MCF 10A (cell line): ENCODE data around the gene CYYR1. TPM values are rescaled to one million over a fixed set of nuclear protein-coding genes. Genes with fewer than 3 reads are reported as not detected.
A peak's percentile ranks its signal among the peaks of the same experiment; 100 is the strongest.

Experiments used
- BruUV-seq: library from RNA; stranded (reverse); fragments of 400-500 nt; replicated peaks from 2 replicates; lab custom pipeline; 2021; lab: Mats Ljungman, UMichigan
- CTCF ChIA-PET: fragments of 300-600 bp; sonication (Branson Sonifier 250); formaldehyde crosslinking; extraction: SDS; loops from one replicate; lab custom pipeline; 2021; ENCODE audit warnings: antibody characterized with exemption, inconsistent platforms; lab: Yijun Ruan, JAX
- POLR2A ChIA-PET: fragments of 300-600, 350-650 bp; sonication (Branson Sonifier 250); formaldehyde crosslinking; extraction: SDS; loops from one replicate; lab custom pipeline; 2020; ENCODE audit warnings: antibody characterized with exemption, inconsistent platforms; lab: Yijun Ruan, JAX
- DNase-seq: peaks from one replicate; pipeline ENCODE4 v3.0.0-alpha.2; 2018; ENCODE audit not compliant: unreplicated experiment
- H3K27ac Mint-ChIP-seq: one replicate; pipeline ENCODE4 v1.8.0; 2022; ENCODE audit warnings: mild to moderate bottlenecking, low read depth, mixed read lengths; ENCODE audit not compliant: unreplicated experiment
- H3K27me3 Mint-ChIP-seq: one replicate; pipeline ENCODE4 v1.8.0; 2022; ENCODE audit warnings: mixed read lengths; ENCODE audit not compliant: insufficient read depth, unreplicated experiment
- H3K36me3 Mint-ChIP-seq: one replicate; pipeline ENCODE4 v1.8.0; 2022; ENCODE audit warnings: mild to moderate bottlenecking, moderate library complexity, mixed read lengths; ENCODE audit not compliant: insufficient read depth, unreplicated experiment
- H3K4me1 Mint-ChIP-seq: one replicate; pipeline ENCODE4 v1.8.0; 2022; ENCODE audit warnings: mixed read lengths; ENCODE audit not compliant: insufficient read depth, unreplicated experiment
- H3K4me3 Mint-ChIP-seq: one replicate; pipeline ENCODE4 v1.8.0; 2022; ENCODE audit warnings: mild to moderate bottlenecking, moderate library complexity, mixed read lengths; ENCODE audit not compliant: unreplicated experiment
- H3K9me3 Mint-ChIP-seq: one replicate; pipeline ENCODE4 v1.8.0; 2022; ENCODE audit warnings: mixed read lengths; ENCODE audit not compliant: unreplicated experiment
- CTCF ChIP-seq: fragments of 200-600 bp; IDR thresholded peaks from one replicate; pipeline ENCODE4 v1.8.0; 2022; ENCODE audit warnings: antibody characterized with exemption, mild to moderate bottlenecking; ENCODE audit not compliant: unreplicated experiment
- intact Hi-C: fragments of 100-400 bp; cut with micrococcal nuclease; formaldehyde crosslinking; loops from 2 replicates; pipeline ENCODE4 v1.14.1; 2022
- total RNA-seq: library from RNA; stranded (reverse); gene quantifications from 2 replicates; pipeline ENCODE4 v1.2.3, GENCODE V29; 2022

Gene CYYR1
- total RNA-seq, 1 experiment from 2014 or later, result not detected

- no peaks in the 10 kb centered on the region for H3K27me3 Mint-ChIP-seq
- ChIA-PET CTCF (no interaction called here), POLR2A (interaction anchor here (0.7 kb wide), 1 partner anchor 10 kb away, joined by 3 read pairs; no protein-coding TSS in a partner anchor)
- peaks cover 3% of the 10 kb centered on the region for H3K4me1 Mint-ChIP-seq
- DNase-seq, result no peak
- H3K36me3 Mint-ChIP-seq, result no peaks in the 10 kb centered on the region
- H3K27ac Mint-ChIP-seq, result no peak overlapping the region
- no peak overlapping the region for H3K4me3 Mint-ChIP-seq
- no TSS peak for BruUV-seq
- no peak for TF ChIP-seq CTCF
- no peaks in the 10 kb centered on the region for H3K9me3 Mint-ChIP-seq
- intact Hi-C loops, result no loop called here
These were observed 129.2 kb downstream of the CYYR1 start for GRCh38 chr21:26443867-26444266.

GRCh38 chr21:26443291-26443690, 129.8 kb downstream of the CYYR1 start:
- Mint-ChIP-seq H3K9me3 (no peaks in the 10 kb centered on the region), H3K4me3 (no peak overlapping the region), H3K4me1 (no peaks in the 10 kb centered on the region), H3K27ac (no peak overlapping the region), H3K27me3 (no peaks in the 10 kb centered on the region), H3K36me3 (no peaks in the 10 kb centered on the region)
- TF ChIP-seq CTCF, result no peak
- CTCF ChIA-PET, result no interaction called here
- POLR2A ChIA-PET, result interaction anchor here (1.6 kb wide), 1 partner anchor 37 kb away, joined by 5 read pairs; no protein-coding TSS in a partner anchor
- DNase-seq, result no peak
- intact Hi-C loops, result no loop called here
- no TSS peak for BruUV-seq

- Mint-ChIP-seq H3K27ac (peak overlapping the region; percentile 47), H3K4me3 (no peak overlapping the region), H3K9me3 (no peaks in the 10 kb centered on the region), H3K4me1 (no peaks in the 10 kb centered on the region), H3K27me3 (no peaks in the 10 kb centered on the region), H3K36me3 (no peaks in the 10 kb centered on the region)
- BruUV-seq, result no TSS peak
- no peak for DNase-seq
- ChIA-PET CTCF (no interaction called here), POLR2A (interaction anchor here (1.0 kb wide), 1 partner anchor 52 kb away, joined by 4 read pairs; no protein-coding TSS in a partner anchor)
- no peak for TF ChIP-seq CTCF
- intact Hi-C loops, result no loop called here
These were observed 131.9 kb downstream of the CYYR1 start for GRCh38 chr21:26441149-26441548.

- no TSS peak for BruUV-seq
- no peak overlapping the region for H3K4me3 Mint-ChIP-seq
- CTCF ChIA-PET, result no interaction called here
These were observed 134.1 kb downstream of the CYYR1 start for GRCh38 chr21:26438976-26439375.

More at GRCh38 chr21:26438976-26439375, 134.1 kb downstream of the CYYR1 start:
- Mint-ChIP-seq H3K4me1 (no peaks in the 10 kb centered on the region), H3K9me3 (no peaks in the 10 kb centered on the region), H3K27ac (no peak overlapping the region), H3K36me3 (no peaks in the 10 kb centered on the region), H3K27me3 (no peaks in the 10 kb centered on the region)
- DNase-seq, result no peak
- intact Hi-C loops, result no loop called here
- TF ChIP-seq CTCF, result no peak
- POLR2A ChIA-PET, result no interaction called here
